GM21367 (cell line): ENCODE results near the gene LLCFC1.
"Not testable (repeated sequence)": the region's sequence is repeated elsewhere in the genome, so short reads cannot be mapped to it uniquely, and the experiment has no call there.

Source experiments
- ATAC-seq: cut with Tn5 transposase; IDR thresholded peaks from one replicate; pipeline ENCODE4 v1.9.1; 2021; ENCODE audit not compliant: unreplicated experiment

Gene LLCFC1

DNA sequence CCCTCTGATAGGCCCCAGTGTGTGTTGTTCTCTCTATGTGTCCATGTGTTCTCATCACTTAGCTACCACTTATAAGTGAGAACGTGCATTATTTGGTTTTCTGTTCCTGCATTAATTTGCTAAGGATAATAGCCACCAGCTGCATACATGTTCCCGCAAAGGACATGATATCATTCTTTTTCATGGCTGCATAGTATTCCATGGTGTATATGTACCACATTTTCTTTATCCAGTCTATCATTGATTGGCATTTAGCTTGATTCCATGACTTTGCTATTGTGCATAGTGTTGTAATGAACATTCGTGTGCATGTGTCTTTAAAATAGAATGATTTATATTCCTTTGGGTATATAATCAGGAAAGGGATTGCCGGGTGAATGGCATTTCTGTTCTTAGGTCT is 39.1 kb downstream of the LLCFC1 start:
- not testable (repeated sequence) for ATAC-seq

DNA sequence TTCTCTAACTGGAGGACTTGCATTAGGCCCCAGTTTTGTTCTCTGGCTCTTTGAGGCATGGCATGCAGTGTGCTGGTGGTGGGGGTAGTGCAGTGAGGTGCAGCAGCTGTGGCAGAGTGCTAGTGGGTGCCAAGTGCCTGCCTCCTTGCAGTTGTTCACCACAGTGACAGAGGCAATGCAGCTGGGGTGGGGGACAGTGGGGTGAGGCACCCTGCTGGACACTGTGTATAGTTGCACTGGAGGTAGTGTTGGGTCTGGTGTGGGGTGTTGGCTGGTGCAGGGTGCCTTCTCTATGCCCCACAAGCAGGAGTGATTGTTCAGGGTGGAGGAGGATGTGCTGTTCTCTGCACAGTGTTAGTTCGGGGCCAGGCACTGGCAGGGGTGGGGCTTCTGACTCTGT is 44.5 kb downstream of the LLCFC1 start:
- no peak for ATAC-seq

DNA sequence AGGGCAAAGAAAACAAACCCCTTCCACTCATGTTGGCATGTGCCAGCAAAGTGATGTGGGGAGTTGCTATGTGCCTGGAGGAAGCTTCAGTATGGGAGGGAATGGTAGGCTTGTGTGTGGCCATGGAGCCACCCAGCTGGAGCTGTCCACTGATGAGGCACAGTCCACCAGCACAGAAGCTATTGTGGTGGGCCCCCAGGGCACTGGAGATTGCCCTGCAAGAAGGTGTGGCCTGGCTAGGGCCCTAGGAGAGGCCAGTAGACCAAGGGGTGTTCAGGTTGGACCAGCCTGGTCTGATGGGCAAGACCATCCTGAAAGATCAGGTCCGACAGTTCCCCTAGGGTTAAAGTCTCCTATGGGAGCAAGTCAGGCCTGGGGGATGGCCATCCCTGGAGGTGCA is 45.0 kb downstream of the LLCFC1 start:
- no peak for ATAC-seq
